ENCODE results near the gene CARD6.

GRCh38 chr5:40866844-40867243 lies 25.7 kb downstream of the CARD6 start:
- TF ChIP-seq EZH2phosphoT487 (IDR thresholded peaks at IDR 0.05; ENCODE audit: low read length) (no peak), EZH2 (optimal IDR thresholded peaks at IDR 0.05; ENCODE audit: low read depth, low read length) (no peak)
- TF ChIP-seq, protein P1, sequence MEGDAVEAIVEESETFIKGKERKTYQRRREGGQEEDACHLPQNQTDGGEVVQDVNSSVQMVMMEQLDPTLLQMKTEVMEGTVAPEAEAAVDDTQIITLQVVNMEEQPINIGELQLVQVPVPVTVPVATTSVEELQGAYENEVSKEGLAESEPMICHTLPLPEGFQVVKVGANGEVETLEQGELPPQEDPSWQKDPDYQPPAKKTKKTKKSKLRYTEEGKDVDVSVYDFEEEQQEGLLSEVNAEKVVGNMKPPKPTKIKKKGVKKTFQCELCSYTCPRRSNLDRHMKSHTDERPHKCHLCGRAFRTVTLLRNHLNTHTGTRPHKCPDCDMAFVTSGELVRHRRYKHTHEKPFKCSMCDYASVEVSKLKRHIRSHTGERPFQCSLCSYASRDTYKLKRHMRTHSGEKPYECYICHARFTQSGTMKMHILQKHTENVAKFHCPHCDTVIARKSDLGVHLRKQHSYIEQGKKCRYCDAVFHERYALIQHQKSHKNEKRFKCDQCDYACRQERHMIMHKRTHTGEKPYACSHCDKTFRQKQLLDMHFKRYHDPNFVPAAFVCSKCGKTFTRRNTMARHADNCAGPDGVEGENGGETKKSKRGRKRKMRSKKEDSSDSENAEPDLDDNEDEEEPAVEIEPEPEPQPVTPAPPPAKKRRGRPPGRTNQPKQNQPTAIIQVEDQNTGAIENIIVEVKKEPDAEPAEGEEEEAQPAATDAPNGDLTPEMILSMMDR (IDR thresholded peaks at IDR 0.05; ENCODE audit: low read length): no peak
